Ishikawa (cell line): ENCODE measurements around the gene ARF5.

ENCODE experiments used
- EGR1 ChIP-seq: IDR thresholded peaks from 2 replicates; pipeline ENCODE4 v1.6.1; 2012
- RAD21 ChIP-seq: IDR thresholded peaks from 2 replicates; pipeline ENCODE4 v1.6.1; 2012; ENCODE audit warnings: low read depth
- TAF1 ChIP-seq: IDR thresholded peaks from 2 replicates; pipeline ENCODE4 v1.6.1; 2012; ENCODE audit warnings: low read depth, mild to moderate bottlenecking
- YY1 ChIP-seq: IDR thresholded peaks from 2 replicates; pipeline ENCODE4 v1.6.1; 2012; ENCODE audit warnings: low read depth
- TF ChIP-seq, protein P1 (sequence below): IDR thresholded peaks from 2 replicates; pipeline ENCODE4 v1.6.1; 2012
- TF ChIP-seq, protein P2 (sequence below): IDR thresholded peaks from 2 replicates; pipeline ENCODE4 v1.6.1; 2012; ENCODE audit warnings: low read depth, mild to moderate bottlenecking

DNA sequence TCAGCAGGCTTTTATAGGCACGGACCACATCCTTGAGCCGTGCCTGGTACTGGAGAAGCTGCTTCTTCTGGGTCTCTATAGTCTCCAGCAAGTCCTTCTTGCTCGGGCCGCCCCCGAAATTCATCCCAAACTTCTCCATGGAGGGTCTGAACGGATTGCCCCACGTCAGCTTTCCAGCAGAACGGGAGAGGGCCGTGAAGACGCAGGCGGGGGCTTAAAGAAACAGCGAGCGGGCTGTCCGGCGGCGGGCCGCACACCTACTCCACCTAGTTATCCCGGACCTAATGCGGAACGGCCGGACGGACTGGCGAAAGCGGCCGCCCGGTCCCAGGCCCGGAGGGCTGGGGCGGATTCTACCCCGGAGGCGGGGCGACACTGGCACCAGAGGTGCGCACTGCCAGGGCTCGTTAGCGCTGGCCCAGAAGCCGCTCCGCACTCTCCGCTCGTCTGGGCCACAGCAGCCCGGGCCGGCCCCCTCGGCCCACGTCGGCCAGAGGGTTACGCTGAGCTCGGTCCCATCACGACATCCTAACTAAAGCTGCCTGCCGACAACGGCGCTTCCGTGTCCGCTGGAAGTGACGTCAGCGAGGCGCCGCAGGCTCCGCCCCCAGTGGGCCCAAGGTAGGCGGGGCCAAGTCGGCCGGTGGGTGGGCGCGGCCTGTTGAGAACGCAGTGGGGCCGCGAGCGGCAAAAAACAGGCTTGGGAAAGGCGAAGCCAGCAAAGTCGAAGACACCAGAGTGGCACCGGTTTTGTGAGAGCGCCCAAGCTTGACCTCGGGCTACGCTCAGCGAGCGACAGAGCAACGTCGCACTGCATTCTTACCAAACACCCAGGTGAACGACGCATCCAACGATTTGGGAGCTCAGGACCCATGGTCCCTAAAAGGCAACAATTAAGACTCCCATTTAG lies 2.9 kb upstream of the ARF5 start, which contains the start of gene GCC1:
- TF ChIP-seq RAD21 = no peak
- TF ChIP-seq TAF1 = peak; percentile 82
- TF ChIP-seq EGR1 = no peak
- TF ChIP-seq, protein P1, sequence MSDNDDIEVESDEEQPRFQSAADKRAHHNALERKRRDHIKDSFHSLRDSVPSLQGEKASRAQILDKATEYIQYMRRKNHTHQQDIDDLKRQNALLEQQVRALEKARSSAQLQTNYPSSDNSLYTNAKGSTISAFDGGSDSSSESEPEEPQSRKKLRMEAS = peak; percentile 91
- TF ChIP-seq YY1 = 0 out of 2 replicates have a peak, but pooled peaks have one; percentile 28
- TF ChIP-seq, protein P2, sequence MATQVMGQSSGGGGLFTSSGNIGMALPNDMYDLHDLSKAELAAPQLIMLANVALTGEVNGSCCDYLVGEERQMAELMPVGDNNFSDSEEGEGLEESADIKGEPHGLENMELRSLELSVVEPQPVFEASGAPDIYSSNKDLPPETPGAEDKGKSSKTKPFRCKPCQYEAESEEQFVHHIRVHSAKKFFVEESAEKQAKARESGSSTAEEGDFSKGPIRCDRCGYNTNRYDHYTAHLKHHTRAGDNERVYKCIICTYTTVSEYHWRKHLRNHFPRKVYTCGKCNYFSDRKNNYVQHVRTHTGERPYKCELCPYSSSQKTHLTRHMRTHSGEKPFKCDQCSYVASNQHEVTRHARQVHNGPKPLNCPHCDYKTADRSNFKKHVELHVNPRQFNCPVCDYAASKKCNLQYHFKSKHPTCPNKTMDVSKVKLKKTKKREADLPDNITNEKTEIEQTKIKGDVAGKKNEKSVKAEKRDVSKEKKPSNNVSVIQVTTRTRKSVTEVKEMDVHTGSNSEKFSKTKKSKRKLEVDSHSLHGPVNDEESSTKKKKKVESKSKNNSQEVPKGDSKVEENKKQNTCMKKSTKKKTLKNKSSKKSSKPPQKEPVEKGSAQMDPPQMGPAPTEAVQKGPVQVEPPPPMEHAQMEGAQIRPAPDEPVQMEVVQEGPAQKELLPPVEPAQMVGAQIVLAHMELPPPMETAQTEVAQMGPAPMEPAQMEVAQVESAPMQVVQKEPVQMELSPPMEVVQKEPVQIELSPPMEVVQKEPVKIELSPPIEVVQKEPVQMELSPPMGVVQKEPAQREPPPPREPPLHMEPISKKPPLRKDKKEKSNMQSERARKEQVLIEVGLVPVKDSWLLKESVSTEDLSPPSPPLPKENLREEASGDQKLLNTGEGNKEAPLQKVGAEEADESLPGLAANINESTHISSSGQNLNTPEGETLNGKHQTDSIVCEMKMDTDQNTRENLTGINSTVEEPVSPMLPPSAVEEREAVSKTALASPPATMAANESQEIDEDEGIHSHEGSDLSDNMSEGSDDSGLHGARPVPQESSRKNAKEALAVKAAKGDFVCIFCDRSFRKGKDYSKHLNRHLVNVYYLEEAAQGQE = 0 out of 2 replicates have a peak, but pooled peaks have one; percentile 8
